Omental fat pad (tissue), 4 donors: Measurements from ENCODE around the gene MSLN. TPM values are rescaled to one million over a fixed set of nuclear protein-coding genes. Genes with fewer than 3 reads are reported as not detected.
A peak's percentile ranks its signal among the peaks of the same experiment; 100 is the strongest.

ENCODE experiments used
- ATAC-seq: fragments of 150-250 bp; one replicate; pipeline ENCODE4 v1.9.1; 2016; ENCODE audit warnings: mild to moderate bottlenecking, moderate library complexity; ENCODE audit not compliant: low FRiP score
- DNase-seq: peaks from one replicate; pipeline ENCODE4 v3.0.0-alpha.2; 2019; ENCODE audit warnings: low spot score
- total RNA-seq, 4 donors: library from RNA; depleted of rRNA; stranded (reverse); fragments of >200 nt; gene quantifications; one replicate each; pipeline ENCODE4 v1.1.0, GENCODE V29; 2016
- TF ChIP-seq, protein P1 (sequence below), 3 donors: fragments of 450-650 bp; IDR thresholded peaks; one replicate each; pipeline ENCODE4 v1.5.1; 2016 to 2017; ENCODE audit warnings: antibody characterized with exemption in 3 of 3, mild to moderate bottlenecking in 3 of 3, moderate library complexity in 2 of 3

The MSLN gene
- total RNA-seq, 4 donors from 2014 or later: 1.1 to 355 (median 129) TPM

- DNase-seq: no peak
- TF ChIP-seq, protein P1, sequence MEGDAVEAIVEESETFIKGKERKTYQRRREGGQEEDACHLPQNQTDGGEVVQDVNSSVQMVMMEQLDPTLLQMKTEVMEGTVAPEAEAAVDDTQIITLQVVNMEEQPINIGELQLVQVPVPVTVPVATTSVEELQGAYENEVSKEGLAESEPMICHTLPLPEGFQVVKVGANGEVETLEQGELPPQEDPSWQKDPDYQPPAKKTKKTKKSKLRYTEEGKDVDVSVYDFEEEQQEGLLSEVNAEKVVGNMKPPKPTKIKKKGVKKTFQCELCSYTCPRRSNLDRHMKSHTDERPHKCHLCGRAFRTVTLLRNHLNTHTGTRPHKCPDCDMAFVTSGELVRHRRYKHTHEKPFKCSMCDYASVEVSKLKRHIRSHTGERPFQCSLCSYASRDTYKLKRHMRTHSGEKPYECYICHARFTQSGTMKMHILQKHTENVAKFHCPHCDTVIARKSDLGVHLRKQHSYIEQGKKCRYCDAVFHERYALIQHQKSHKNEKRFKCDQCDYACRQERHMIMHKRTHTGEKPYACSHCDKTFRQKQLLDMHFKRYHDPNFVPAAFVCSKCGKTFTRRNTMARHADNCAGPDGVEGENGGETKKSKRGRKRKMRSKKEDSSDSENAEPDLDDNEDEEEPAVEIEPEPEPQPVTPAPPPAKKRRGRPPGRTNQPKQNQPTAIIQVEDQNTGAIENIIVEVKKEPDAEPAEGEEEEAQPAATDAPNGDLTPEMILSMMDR (IDR thresholded peaks at IDR 0.05): no peak
- no peak for ATAC-seq
Observed at GRCh38 chr16:724188-725040, 36.1 kb upstream of the MSLN start.

DNA sequence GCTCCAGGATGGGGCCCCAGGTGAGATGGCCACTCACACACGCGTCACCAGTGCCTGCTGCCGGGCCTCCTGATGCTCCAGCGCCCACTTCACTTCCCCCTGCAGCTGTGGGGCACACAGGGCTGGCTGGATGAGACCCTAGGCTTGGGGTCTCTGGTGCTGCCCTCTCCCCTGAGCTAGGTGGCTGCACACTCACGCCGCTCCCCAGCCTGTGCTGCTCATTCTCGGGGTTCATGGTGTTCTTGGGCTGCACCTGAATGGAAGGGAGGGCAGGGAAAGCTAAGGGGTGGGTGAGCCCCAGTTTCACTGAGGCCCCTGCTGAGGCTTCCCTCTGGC lies 35.5 kb upstream of the MSLN start:
- DNase-seq: no peak
- TF ChIP-seq, protein P1 (IDR thresholded peaks at IDR 0.05): no peak
- ATAC-seq: no peak

DNA sequence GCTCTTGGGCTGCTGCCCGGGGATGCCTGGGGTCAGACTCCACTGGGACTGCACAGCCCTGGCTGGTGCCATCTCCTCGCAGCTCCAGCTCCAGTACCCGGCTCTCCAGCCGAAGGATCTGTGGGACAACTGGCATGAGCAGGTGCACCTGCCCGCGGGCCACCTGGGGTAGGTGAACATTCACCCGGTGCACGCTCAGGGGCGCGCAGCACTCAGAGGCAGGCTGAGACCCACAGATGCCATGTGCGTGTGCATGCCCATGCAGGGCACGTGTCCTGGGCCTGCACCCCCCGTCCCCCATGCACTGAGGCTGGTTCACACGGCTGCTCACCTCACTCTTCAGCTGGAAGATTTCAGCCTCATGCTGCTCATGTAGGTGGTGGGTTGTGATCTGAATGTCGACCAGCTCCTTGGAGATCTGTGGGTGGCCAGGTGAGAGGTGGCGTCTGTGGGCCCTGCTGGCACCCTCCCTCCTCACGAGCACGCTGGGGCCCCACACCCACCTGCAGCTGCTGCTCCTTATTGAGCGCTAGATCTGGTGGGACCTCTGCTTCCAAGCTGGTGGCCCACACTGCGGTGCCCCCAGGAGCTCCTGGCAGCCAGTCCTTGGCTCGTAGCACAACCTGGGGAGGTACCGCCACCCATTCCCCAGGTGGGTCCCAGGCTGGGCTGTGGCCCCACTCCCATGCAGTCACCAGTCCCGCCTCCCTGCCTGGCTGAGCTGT lies 34.9 kb upstream of the MSLN start:
- DNase-seq: no peak
- ATAC-seq: no peak
- TF ChIP-seq, protein P1 (IDR thresholded peaks at IDR 0.05): no peak

DNA sequence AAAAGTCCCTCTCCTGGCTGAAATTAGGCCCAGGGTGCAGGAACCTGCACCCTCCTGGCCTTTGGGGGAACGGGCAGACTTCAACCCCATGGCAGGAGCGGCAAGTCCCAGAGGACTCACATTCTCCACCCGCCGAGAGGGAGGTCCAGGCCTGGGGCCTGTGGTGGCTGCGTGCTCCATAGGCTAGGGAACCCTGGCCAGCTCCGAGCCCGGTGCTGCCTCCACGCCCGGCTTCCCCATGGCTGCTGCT lies 34.4 kb upstream of the MSLN start:
- no peak for ATAC-seq
- TF ChIP-seq, protein P1 (IDR thresholded peaks at IDR 0.05): no peak

GRCh38 chr16:726438-727290 lies 33.9 kb upstream of the MSLN start, which contains the start of the genes CCDC78 and HAGHL:
TSS of gene CCDC78 (minus strand) at chr16:726443. CDS start at chr16:726367, 76 bp downstream.
TSS of gene HAGHL (plus strand) at chr16:727106. CDS start at chr16:727510, 404 bp downstream.
- TF ChIP-seq, protein P1 (IDR thresholded peaks at IDR 0.05): no peak
- ATAC-seq (peak; percentile 25), DNase-seq (no peak)

More for the DNA sequence above, 34.4 kb upstream of the MSLN start:
- no peak for DNase-seq

DNA sequence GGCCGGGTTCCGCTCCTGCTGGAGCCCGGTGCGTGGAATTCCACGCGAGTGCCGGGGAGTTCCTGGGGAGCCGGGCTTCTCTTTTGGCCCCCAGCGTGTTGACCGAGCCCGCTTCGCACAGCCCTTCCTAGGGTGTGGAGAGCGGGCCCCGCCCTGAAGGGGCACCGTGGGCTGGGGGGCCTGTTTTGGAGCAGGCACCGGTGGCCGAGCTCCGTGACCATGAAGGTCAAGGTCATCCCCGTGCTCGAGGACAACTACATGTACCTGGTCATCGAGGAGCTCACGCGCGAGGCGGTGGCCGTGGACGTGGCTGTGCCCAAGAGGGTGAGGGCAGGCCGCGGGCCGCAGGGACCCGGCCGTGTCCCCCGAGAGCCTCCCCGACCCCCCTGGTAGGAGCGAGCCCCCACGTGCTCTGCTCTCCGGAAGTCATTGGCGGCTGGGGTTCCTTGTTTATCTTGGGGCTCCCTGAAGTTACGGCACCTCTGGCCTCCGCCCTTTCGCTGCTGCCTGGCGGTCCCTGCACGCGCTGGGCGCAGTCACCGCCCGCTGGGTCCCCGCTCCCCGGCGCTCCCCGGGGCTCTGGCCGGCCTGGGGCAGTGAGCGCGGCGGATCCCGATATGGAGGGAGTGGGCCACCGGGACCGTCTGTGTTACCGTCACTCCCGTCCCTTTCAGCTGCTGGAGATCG lies 33.1 kb upstream of the MSLN start:
- ATAC-seq (peak; percentile 0), DNase-seq (no peak)
- TF ChIP-seq, protein P1 (IDR thresholded peaks at IDR 0.05): no peak
